GM18507 (cell line): ENCODE results near the gene SLC45A2.
"Not testable (repeated sequence)": the region's sequence is repeated elsewhere in the genome, so short reads cannot be mapped to it uniquely, and the experiment has no call there.

Experiments used
- DNase-seq: peaks from one replicate; pipeline ENCODE4 v3.0.0; 2011; ENCODE audit warnings: low read depth; ENCODE audit not compliant: insufficient read length; ENCODE audit errors: extremely low spot score
- FAIRE-seq: peaks from 2 replicates; lab custom pipeline; 2011; peaks lifted over from hg19 to GRCh38; lab: Jason Lieb, UNC

Gene SLC45A2

DNA sequence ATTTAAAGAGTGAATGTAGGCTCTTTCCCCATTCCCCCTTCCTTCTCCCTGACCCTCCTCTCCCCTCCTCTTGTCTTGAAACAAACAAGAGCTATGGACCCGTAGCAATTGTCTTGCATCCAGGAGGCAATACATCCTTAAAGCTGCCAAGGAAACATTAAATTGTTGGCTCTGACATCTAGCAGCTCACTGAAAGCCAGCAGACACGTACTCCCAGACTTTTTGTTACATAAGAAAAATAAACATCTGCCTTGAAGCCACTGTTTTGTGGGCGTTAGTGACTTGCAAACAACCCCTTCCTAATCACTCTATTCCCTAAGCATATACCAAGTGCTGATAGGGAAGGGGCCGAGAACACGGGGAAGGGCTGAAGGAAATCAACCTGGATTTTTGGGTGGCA, 8.6 kb downstream of the SLC45A2 start:
- DNase-seq (no peak), FAIRE-seq (no peak)

DNA sequence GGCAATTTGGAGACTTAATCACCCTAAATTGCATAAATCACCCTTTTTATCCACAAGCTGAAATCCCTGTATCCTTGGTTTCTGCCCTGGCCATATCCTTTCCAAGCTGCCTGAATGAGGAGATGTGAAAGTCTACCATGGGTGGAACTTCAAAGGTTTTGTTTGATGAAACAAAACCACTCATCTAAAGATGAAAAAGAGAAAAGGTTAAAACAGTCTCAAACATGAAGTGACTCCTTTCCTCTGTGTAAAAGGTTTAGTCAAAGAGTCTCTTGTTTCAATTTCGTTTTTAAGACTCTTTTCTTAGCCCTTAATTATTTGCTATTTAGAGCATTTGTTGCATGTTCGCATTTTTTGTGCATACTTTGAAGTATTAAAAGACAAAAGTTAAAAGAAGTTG, 11.2 kb downstream of the SLC45A2 start:
- DNase-seq = no peak
- peak; percentile 76 for FAIRE-seq

DNA sequence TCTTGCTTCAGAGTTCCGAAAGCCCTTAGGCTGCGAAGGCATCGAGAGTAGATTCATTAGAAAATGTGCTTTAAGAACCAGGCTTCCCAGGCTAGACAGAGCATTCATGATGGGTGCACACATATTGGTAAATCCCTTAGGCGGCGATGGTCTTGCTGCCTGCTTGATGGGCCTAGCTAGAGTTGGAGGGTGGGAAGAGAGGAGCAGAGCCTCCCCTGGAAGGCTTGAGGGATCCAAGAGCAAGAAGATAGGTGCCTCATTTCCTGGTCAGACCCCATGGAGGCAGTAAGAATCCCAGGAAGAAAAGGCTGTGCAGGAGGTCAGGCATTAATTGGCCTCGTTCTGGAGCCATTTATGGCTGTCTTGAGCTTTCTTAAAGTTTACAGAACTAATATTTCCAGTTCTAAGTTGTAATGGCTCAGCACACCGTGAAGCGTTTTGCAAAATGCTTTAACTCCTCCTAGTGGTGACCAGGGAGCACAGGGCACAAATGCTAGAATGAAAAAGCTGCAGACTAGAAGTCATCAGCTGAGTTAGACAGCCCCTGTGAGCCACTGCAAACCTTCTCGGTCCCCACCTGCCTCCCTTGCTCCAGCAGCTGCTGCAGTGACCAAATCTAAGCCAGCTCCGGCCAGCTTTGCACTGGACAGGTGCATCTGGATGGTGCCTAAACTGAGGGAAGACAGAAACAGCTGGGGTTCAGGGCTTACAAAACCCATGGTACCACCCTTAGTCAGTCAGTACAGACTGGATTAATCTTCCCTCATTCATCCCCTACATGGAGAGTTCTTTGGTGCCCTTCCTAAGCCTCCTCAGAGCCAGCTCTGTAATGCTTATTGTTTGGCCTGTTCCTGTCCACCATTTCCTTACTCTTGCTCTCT, 14.7 kb downstream of the SLC45A2 start:
- DNase-seq (peak; percentile 43), FAIRE-seq (no peak)

DNA sequence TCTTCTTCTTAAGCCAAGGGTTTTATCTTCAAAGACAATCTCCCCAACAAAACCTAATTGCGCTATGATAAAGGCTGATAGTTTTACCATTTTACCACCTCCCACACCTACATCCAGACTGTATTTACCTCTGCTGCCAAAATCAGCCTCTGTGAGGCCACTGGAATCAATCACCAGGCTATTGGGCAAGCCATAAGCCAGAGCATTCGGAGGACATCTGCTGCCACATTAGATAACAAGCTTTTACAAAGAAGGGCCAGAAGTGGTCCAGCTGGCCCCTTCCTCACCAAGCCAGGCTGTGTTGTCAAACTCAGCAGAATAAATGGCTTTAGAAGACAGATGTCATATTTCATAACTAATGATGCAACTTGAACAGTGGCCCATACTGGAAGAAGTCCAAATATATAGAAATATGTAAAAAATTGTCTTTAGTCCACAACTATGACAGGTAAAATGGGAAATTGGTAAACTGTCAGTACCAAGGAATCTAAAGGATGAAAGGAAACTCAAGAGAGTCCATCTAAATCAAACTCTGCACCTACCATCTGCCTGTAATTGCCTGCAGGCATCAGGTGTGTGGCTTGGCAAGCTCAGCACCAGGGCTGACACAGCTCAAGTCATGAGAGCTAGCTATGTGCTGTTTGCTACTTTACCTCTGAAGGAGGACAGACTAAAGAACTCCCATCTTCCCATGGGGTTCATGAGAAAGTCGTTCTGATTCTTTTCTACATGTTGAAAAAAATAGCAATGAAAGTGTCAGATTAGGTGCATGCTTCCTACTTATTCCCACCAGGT, 16.1 kb downstream of the SLC45A2 start:
- no peak for FAIRE-seq
- DNase-seq = no peak

DNA sequence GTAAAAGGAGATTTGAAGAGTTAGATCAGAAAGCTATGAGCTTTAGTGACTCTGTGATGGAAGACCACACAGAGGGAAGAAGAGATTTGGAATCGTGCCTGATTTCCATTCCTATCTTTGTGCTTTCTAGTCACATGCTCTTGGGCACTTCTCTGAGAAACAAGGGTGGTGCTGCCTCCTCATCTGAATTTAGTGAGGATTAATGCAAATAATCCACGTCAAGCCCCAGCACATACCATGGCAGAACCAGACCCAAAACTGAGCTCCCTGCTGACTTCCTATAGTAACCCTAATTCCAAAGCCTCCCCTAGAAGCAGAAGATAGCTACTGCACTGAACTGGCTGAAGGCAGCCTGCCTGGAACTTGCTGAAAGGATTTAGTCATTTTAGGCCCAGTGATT, 17.7 kb downstream of the SLC45A2 start:
- DNase-seq (no peak), FAIRE-seq (no peak)

DNA sequence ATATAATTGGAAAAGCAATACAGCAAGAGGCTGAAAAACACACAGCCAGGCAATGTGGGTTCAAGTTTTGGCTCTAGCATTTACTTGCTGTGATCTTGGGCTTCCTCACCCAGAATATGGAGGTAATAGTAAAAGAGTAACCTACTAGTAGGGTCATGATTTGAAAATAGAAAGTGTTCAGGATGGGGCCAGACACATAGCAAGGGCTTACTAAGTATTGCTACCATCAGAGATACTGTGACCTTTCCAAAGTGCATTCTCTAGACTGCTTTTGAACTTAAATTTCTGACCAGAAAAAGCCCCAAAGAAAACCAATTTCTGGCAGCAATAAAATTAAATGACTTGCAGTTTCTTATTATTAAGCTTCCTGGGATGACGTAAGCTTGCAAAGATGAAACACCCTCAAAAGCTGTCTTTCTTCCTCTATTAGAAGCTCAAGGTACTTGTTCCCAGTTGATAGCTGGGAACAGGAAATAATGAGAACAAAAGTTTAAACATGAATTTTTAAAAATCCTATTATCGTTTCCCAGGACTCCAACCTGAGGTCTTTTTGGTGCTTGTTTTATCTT, 20.3 kb downstream of the SLC45A2 start:
- DNase-seq = no peak
- peak; percentile 47 for FAIRE-seq

DNA sequence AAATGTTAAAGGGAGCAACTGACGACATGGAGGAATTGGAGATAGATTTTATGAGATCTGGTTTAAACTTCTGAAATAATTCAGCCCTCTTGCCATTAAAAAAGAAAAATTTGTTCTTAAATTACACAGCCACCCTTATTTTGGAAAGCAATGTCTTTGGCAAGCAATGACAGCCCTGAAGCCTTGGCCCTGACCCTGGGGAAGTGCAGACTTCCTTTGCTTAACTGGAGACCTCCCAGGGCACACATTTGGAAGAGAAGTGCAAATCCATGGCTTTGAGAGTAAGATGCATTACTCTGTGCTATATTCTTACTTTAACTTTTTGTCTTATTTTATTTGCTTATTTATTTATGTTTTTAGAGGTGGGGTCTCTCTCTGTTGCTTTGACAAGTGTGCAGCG, 26.3 kb downstream of the SLC45A2 start:
- no peak for DNase-seq
- no peak for FAIRE-seq

DNA sequence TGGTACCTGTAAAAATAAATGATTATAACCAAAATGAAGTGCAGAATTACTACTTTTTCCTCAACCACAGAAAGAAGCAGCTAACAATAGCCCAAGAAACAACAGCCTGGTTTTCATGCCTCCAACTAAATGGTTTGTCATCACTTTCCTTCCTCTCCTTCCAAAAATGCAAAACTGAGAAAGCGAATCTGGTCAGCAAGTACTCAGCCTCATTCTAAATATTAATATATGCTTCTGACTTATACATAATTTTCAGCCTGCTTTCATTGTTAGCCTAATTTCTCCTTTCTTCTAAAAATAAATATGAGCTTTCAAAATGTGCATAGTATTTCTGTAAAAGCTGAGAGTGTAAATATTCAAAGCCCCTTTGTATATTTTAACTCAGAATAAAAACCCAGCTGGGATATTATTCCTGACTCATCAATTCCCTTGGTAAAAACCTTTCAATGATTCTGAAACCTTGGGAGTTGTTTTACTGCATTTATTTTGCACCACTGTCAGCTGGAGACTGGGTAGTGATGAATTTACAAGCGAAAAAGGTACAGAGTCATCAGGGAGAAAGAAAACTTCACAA, 26.8 kb downstream of the SLC45A2 start:
- no peak for FAIRE-seq
- DNase-seq = no peak

DNA sequence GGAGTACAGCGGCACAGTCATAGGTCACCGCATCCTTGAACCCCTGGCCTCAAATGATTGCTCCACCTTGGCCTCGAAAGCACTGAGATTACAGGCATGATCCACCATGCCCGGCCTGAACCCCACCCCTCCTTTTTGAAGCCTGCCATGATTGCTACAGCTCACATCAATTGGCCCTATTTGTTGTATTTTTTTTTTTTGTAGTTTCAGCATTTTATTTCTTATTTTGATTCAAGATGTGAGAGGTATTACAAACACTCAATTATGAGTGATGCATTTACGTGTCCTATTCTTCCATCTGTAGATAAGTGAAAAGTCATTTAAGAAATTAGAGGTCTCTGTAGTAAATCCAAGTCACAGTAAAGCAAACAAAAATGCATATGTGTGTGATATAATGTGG, 32.3 kb downstream of the SLC45A2 start:
- FAIRE-seq, DNase-seq: not testable (repeated sequence)

DNA sequence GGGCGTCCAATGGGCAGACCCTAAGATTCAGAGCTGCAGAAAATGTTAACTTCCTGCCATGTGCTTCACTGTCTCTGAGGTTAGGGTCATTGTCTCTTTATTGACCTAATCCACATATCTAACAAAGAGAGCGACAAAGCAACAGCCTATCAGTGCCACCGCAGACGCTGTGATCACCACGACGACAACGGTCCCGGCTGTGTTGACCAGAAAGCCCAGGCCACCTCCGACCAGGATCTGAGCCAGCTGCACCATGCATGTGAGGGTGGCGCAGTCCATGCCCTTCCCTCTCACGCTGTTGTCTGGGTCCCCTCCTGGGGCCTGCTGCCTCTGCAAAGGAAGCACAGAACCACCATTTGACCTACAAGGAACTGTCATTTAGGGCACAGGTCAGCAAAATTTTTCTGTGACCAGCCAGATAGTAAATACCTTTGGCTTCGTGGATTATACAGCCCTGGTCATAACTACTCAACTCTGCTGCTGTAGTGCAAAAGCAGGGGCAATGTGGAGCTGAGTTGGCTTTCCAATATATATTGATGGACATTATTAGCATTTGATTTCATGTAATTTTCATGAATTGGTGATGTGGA, 39.9 kb downstream of the SLC45A2 start:
- DNase-seq = no peak

DNA sequence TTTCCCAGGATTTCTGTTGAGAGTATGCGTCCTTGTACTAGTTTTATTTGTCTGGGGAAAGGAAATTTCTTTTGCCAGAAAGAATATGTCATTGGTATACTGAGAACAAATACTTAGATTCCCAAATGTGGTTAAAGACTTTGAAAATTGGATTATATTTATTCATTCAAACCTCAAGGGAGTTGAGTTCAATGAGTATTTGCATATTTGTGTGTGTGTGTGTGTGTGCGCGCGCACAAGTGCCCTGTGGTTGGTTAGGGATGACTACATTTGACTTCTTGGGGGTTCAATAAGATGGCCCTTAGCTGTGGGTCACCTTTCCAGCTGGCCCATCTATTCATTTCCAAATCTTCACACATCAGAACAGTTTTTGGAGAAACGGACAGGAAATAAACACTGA, 43.4 kb downstream of the SLC45A2 start:
- DNase-seq = no peak
- FAIRE-seq = no peak

More for the DNA sequence above, 39.9 kb downstream of the SLC45A2 start:
- no peak for FAIRE-seq

DNA sequence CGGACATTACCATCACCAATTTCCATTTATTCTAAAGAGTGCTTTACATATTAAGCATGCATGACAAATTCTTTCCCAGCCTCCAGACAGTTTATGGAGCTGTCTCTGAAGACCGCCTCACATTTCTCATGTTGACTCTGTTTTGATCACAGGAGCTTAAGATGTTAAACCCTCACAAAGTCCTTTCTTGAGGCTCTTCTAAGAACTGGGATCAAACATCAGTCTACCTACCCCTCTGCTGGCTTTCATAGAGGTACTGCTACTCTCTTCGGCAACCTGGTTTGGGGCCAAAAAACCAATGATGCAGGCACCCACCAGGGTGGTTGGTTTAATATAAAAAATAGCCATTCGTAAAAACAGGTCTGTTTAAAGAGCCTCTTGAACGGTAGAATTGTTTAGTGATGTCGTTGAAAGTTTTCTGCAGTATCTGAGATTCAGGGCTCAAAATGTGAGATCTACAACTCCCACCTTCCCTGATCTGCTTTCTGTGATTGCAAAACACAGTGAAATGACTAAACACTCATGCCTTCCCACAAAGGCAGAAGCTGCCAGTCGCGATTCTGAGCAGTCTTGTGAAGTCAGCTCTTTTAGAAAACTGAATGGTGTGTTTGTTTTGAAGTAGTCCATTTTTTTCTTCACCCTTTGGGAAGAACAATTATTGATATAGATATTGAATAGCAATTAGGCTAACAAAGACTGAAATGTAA, 44.8 kb downstream of the SLC45A2 start:
- FAIRE-seq (no peak), DNase-seq (no peak)

DNA sequence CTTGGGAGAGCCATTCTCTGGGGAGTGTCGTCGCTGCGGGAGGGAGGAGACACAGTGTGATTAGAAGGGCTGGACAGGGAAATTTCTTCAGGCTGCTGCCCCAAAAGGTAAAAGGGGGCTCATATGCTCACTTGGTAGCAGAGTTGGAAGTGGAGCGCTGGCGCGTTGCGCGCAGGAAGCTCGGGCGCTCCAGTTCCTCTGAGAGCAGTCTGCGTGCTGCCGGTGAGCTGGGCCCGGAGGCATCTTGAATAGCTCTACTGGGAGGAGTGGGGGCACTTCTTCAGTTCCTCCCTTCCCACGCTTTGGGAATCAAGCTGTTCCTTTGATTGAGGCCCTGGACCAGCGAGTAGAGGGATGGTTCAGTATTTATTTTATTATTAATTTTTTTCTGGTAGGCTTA, 45.6 kb downstream of the SLC45A2 start:
- DNase-seq (no peak), FAIRE-seq (no peak)

DNA sequence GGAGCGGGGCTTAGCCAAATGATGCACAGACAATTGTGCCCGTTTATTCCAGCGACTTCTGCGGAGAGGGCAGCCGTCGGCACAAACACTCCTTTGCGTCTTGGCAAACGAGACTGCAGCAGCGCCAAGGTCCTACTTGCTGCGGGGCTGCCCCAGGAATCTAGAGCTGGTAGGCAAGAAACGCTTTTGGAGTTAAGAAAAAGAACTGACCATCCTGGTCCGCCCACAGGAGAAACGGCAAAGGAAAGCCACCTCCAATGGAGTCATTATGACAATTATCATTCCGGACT, 46.0 kb downstream of the SLC45A2 start:
- DNase-seq (no peak), FAIRE-seq (no peak)

DNA sequence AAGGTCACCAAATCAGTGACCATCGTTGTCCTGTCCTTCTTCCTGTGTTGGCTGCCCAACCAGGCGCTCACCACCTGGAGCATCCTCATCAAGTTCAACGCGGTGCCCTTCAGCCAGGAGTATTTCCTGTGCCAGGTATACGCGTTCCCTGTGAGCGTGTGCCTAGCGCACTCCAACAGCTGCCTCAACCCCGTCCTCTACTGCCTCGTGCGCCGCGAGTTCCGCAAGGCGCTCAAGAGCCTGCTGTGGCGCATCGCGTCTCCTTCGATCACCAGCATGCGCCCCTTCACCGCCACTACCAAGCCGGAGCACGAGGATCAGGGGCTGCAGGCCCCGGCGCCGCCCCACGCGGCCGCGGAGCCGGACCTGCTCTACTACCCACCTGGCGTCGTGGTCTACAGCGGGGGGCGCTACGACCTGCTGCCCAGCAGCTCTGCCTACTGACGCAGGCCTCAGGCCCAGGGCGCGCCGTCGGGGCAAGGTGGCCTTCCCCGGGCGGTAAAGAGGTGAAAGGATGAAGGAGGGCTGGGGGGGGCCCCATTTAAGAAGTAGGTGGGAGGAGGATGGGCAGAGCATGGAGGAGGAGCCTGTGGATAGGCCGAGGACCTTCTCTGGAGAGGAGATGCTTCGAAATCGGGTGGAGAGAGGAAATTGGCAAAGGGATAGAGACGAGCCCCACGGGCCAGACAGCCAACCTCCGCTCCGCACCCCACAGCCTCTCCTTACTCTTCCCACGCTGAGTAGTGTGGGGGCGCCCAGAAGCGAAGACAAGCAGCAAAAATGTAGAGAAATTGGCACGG, 46.6 kb downstream of the SLC45A2 start:
- DNase-seq (no peak), FAIRE-seq (no peak)

DNA sequence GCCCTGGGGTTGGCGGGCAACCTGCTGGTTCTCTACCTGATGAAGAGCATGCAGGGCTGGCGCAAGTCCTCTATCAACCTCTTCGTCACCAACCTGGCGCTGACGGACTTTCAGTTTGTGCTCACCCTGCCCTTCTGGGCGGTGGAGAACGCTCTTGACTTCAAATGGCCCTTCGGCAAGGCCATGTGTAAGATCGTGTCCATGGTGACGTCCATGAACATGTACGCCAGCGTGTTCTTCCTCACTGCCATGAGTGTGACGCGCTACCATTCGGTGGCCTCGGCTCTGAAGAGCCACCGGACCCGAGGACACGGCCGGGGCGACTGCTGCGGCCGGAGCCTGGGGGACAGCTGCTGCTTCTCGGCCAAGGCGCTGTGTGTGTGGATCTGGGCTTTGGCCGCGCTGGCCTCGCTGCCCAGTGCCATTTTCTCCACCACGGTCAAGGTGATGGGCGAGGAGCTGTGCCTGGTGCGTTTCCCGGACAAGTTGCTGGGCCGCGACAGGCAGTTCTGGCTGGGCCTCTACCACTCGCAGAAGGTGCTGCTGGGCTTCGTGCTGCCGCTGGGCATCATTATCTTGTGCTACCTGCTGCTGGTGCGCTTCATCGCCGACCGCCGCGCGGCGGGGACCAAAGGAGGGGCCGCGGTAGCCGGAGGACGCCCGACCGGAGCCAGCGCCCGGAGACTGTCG, 47.3 kb downstream of the SLC45A2 start:
- FAIRE-seq = no peak

DNA sequence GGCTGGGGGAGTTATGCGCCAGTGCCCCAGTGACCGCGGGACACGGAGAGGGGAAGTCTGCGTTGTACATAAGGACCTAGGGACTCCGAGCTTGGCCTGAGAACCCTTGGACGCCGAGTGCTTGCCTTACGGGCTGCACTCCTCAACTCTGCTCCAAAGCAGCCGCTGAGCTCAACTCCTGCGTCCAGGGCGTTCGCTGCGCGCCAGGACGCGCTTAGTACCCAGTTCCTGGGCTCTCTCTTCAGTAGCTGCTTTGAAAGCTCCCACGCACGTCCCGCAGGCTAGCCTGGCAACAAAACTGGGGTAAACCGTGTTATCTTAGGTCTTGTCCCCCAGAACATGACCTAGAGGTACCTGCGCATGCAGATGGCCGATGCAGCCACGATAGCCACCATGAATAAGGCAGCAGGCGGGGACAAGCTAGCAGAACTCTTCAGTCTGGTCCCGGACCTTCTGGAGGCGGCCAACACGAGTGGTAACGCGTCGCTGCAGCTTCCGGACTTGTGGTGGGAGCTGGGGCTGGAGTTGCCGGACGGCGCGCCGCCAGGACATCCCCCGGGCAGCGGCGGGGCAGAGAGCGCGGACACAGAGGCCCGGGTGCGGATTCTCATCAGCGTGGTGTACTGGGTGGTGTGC, 48.0 kb downstream of the SLC45A2 start, which contains the start of gene RXFP3:
Gene RXFP3 (plus strand): TSS at position 6 of the 636 bp plus-strand sequence. CDS start 355 bp downstream, at position 361.
- FAIRE-seq (no peak), DNase-seq (no peak)

More for the DNA sequence above, 47.3 kb downstream of the SLC45A2 start:
- no peak for DNase-seq
